Measurements from ENCODE around the gene AFF3.

The AFF3 gene

DNA sequence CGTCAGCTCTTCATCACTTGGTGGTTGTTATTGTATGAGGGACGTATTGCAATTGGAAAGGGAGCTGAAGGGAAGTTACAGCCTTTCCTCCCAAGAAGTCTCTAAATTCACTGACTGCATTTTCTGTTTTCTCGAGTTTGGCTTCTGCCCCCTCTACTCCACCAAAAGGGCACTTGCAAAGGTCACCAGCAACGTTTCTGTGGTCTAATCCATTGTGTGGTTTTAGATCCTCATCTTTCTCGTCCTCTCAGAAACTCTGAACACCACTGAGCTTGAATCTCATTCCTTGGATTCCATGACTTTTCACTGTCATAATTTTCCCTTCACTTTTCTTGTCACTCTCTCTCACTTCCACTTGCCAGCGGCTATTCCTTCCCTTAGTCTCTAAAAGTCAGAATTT is 308.0 kb downstream of the AFF3 start:
- Histone ChIP-seq H3K4me2 (ENCODE audit: low read length) (no peak overlapping the region), H3K79me1 (ENCODE audit: low read length) (no peaks in the 10 kb centered on the region), H2AFZ (ENCODE audit: insufficient read depth, low read length, poor library complexity) (no peak overlapping the region), H3K4me1 (ENCODE audit: control insufficient read depth in 1 of 2, insufficient read depth in 2 of 2, low read length in 2 of 2) (peaks cover 0 to 3% of the 10 kb centered on the region in 2 experiments), H3K14ac (ENCODE audit: low read length) (no peak overlapping the region), H3K23ac (ENCODE audit: low read length) (no peak overlapping the region), H3K9me3 (ENCODE audit: insufficient read depth, low read depth, low read length) (no peaks in the 10 kb centered on the region), H2BK12ac (ENCODE audit: low read length) (no peak overlapping the region), H3K4me3 (ENCODE audit: low read depth, low read length) (no peak overlapping the region), H2BK5ac (ENCODE audit: low read depth, low read length, poor library complexity) (no peak overlapping the region), H3K27ac (ENCODE audit: low read depth, low read length) (no peak overlapping the region), H4K8ac (ENCODE audit: low read depth, low read length) (no peak overlapping the region), H3K79me2 (ENCODE audit: control insufficient read depth, insufficient read depth, low read length, poor library complexity) (no peaks in the 10 kb centered on the region), H3K27me3 (ENCODE audit: insufficient read depth, low read length) (no peaks in the 10 kb centered on the region), H4K91ac (ENCODE audit: low read depth, low read length) (no peak overlapping the region), H3K9ac (ENCODE audit: low read length) (no peak overlapping the region), H4K12ac (ENCODE audit: low read depth, low read length) (no peak overlapping the region), H3K18ac (ENCODE audit: low read length) (no peak overlapping the region), H2BK120ac (ENCODE audit: insufficient read depth, low read length, poor library complexity) (no peak overlapping the region), H2AK5ac (ENCODE audit: low read length) (no peak overlapping the region), H3K36me3 (ENCODE audit: control insufficient read depth in 1 of 2, insufficient read depth in 2 of 2, low read length in 2 of 2) (no peaks in the 10 kb centered on the region), H3K4ac (ENCODE audit: low read depth, low read length) (no peak overlapping the region)
- WGBS (ENCODE audit: extremely low coverage, insufficient coverage, insufficient read length) = no CpG with 5 or more reads among the region's 6 CpGs
- no peak for DNase-seq

DNA sequence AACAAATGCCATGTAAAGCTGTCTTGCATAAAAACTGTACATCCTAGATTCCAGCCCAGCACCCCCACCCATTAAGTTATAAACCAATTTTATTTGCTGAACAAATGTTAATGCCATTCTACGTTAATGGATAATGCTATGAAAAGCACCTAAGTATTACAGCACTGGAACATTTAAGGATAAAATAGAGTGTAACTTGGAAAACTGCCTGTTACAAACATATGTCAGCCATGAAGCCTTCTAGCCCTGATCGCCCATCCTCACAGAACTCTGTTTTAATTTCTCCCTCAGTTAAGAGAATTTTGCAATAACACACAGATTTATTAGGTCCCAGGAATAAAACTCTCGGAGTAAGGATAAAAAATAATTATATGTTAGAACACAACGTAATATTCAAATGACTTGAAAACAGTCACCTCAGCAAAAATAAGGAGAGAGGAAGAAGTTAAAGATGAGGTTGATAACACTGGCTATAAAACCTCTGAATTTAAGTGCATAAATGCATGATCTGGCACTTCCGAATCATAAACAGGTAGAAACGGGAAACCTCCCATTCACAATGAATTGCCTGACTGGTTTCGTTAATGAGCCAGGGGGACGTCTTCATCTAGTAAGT is 308.7 kb downstream of the AFF3 start:
- Histone ChIP-seq H2BK5ac (ENCODE audit: low read depth, low read length, poor library complexity) (no peak overlapping the region), H4K8ac (ENCODE audit: low read depth, low read length) (no peak overlapping the region)

DNA sequence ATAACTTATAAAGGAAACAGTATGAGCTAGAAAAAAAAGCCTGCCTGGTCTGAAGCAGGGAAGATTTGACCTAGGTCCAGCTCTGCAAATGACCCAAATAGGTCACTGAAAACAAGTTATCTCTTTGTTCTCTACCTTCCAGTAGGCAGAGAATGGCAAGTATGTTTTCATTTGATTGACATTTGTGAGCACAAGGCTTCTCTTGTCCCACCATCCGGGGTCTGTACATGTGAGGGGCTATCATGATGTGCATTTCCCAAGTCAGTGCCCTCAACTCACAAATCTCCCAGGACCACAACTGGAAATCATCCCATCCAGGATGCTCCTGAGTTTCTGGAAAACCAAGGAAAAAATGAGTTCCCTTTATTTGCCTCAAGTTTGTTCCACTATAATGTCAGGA is 309.5 kb downstream of the AFF3 start:
- no peak for DNase-seq
- Histone ChIP-seq H4K8ac (ENCODE audit: low read depth, low read length) (no peak overlapping the region), H3K36me3 (ENCODE audit: control insufficient read depth in 1 of 2, insufficient read depth in 2 of 2, low read length in 2 of 2) (no peaks in the 10 kb centered on the region), H3K4me3 (ENCODE audit: low read depth, low read length) (no peak overlapping the region), H3K18ac (ENCODE audit: low read length) (no peak overlapping the region), H3K27ac (ENCODE audit: low read depth, low read length) (no peak overlapping the region), H3K79me1 (ENCODE audit: low read length) (peaks cover 2% of the 10 kb centered on the region), H3K79me2 (ENCODE audit: control insufficient read depth, insufficient read depth, low read length, poor library complexity) (no peaks in the 10 kb centered on the region), H3K4me2 (ENCODE audit: low read length) (no peak overlapping the region), H2BK5ac (ENCODE audit: low read depth, low read length, poor library complexity) (no peak overlapping the region), H3K9ac (ENCODE audit: low read length) (no peak overlapping the region), H3K4me1 (ENCODE audit: control insufficient read depth in 1 of 2, insufficient read depth in 2 of 2, low read length in 2 of 2) (peaks cover 5 to 8% of the 10 kb centered on the region in 2 experiments), H4K91ac (ENCODE audit: low read depth, low read length) (no peak overlapping the region), H2BK12ac (ENCODE audit: low read length) (no peak overlapping the region), H3K27me3 (ENCODE audit: insufficient read depth, low read length) (no peaks in the 10 kb centered on the region), H3K4ac (ENCODE audit: low read depth, low read length) (no peak overlapping the region), H3K23ac (ENCODE audit: low read length) (no peak overlapping the region), H2AK5ac (ENCODE audit: low read length) (no peak overlapping the region), H4K12ac (ENCODE audit: low read depth, low read length) (no peak overlapping the region), H2AFZ (ENCODE audit: insufficient read depth, low read length, poor library complexity) (no peak overlapping the region), H3K9me3 (ENCODE audit: insufficient read depth, low read depth, low read length) (no peaks in the 10 kb centered on the region), H3K14ac (ENCODE audit: low read length) (no peak overlapping the region), H2BK120ac (ENCODE audit: insufficient read depth, low read length, poor library complexity) (no peak overlapping the region)
- WGBS (ENCODE audit: extremely low coverage, insufficient coverage, insufficient read length) = no CpG with 5 or more reads among the region's 1 CpG

More for the DNA sequence above, 308.7 kb downstream of the AFF3 start:
- Histone ChIP-seq H3K23ac (ENCODE audit: low read length) (no peak overlapping the region), H3K9ac (ENCODE audit: low read length) (no peak overlapping the region), H3K27ac (ENCODE audit: low read depth, low read length) (no peak overlapping the region), H2AFZ (ENCODE audit: insufficient read depth, low read length, poor library complexity) (no peak overlapping the region), H3K4me1 (ENCODE audit: control insufficient read depth in 1 of 2, insufficient read depth in 2 of 2, low read length in 2 of 2) (peaks cover 0 to 3% of the 10 kb centered on the region in 2 experiments), H2BK120ac (ENCODE audit: insufficient read depth, low read length, poor library complexity) (no peak overlapping the region), H3K79me2 (ENCODE audit: control insufficient read depth, insufficient read depth, low read length, poor library complexity) (no peaks in the 10 kb centered on the region), H3K36me3 (ENCODE audit: control insufficient read depth in 1 of 2, insufficient read depth in 2 of 2, low read length in 2 of 2) (no peaks in the 10 kb centered on the region), H2BK12ac (ENCODE audit: low read length) (no peak overlapping the region), H3K18ac (ENCODE audit: low read length) (no peak overlapping the region), H3K4me2 (ENCODE audit: low read length) (no peak overlapping the region), H4K12ac (ENCODE audit: low read depth, low read length) (no peak overlapping the region), H3K4me3 (ENCODE audit: low read depth, low read length) (no peak overlapping the region), H3K27me3 (ENCODE audit: insufficient read depth, low read length) (no peaks in the 10 kb centered on the region), H3K14ac (ENCODE audit: low read length) (no peak overlapping the region), H2AK5ac (ENCODE audit: low read length) (no peak overlapping the region), H3K79me1 (ENCODE audit: low read length) (no peaks in the 10 kb centered on the region), H4K91ac (ENCODE audit: low read depth, low read length) (no peak overlapping the region), H3K9me3 (ENCODE audit: insufficient read depth, low read depth, low read length) (no peaks in the 10 kb centered on the region), H3K4ac (ENCODE audit: low read depth, low read length) (no peak overlapping the region)
- WGBS (ENCODE audit: extremely low coverage, insufficient coverage, insufficient read length) = no CpG with 5 or more reads among the region's 8 CpGs
- no peak for DNase-seq

- no peak overlapping the region for H2BK12ac ChIP-seq (ENCODE audit: low read length)
- H4K8ac ChIP-seq (ENCODE audit: low read depth, low read length) = no peak overlapping the region
- H3K9me3 ChIP-seq (ENCODE audit: insufficient read depth, low read depth, low read length) = peaks cover 1% of the 10 kb centered on the region
- no peak overlapping the region for H3K4ac ChIP-seq (ENCODE audit: low read depth, low read length)
- H3K27ac ChIP-seq (ENCODE audit: low read depth, low read length) = no peak overlapping the region
- no peaks in the 10 kb centered on the region for H3K27me3 ChIP-seq (ENCODE audit: insufficient read depth, low read length)
- no peak overlapping the region for H3K23ac ChIP-seq (ENCODE audit: low read length)
- no peak for DNase-seq
- no peak overlapping the region for H4K91ac ChIP-seq (ENCODE audit: low read depth, low read length)
- H3K4me2 ChIP-seq (ENCODE audit: low read length) = no peak overlapping the region
- H3K9ac ChIP-seq (ENCODE audit: low read length) = no peak overlapping the region
- no peak overlapping the region for H3K14ac ChIP-seq (ENCODE audit: low read length)
- no peak overlapping the region for H2BK5ac ChIP-seq (ENCODE audit: low read depth, low read length, poor library complexity)
- H3K18ac ChIP-seq (ENCODE audit: low read length) = no peak overlapping the region
- no peaks in the 10 kb centered on the region for H3K79me2 ChIP-seq (ENCODE audit: control insufficient read depth, insufficient read depth, low read length, poor library complexity)
- H3K4me1 ChIP-seq (ENCODE audit: control insufficient read depth in 1 of 2, insufficient read depth in 2 of 2, low read length in 2 of 2) = peaks cover 5 to 8% of the 10 kb centered on the region in 2 experiments
- no peak overlapping the region for H4K12ac ChIP-seq (ENCODE audit: low read depth, low read length)
- H3K79me1 ChIP-seq (ENCODE audit: low read length) = peaks cover 2% of the 10 kb centered on the region
- no peaks in the 10 kb centered on the region for H3K36me3 ChIP-seq (ENCODE audit: control insufficient read depth in 1 of 2, insufficient read depth in 2 of 2, low read length in 2 of 2)
- no peak overlapping the region for H2BK120ac ChIP-seq (ENCODE audit: insufficient read depth, low read length, poor library complexity)
- no peak overlapping the region for H2AK5ac ChIP-seq (ENCODE audit: low read length)
- no CpG with 5 or more reads among the region's 7 CpGs for WGBS (ENCODE audit: extremely low coverage, insufficient coverage, insufficient read length)
- no peak overlapping the region for H3K4me3 ChIP-seq (ENCODE audit: low read depth, low read length)
- no peak overlapping the region for H2AFZ ChIP-seq (ENCODE audit: insufficient read depth, low read length, poor library complexity)
These were observed 310.6 kb downstream of the AFF3 start for GRCh38 chr2:99831772-99832171.
